HG03064 (cell line): Measurements from ENCODE around the gene SLC44A3.

Source experiments
- ATAC-seq: cut with Tn5 transposase; IDR thresholded peaks from one replicate; pipeline ENCODE4 v1.9.1; 2021; ENCODE audit warnings: low read depth; ENCODE audit not compliant: unreplicated experiment

The SLC44A3 gene

DNA sequence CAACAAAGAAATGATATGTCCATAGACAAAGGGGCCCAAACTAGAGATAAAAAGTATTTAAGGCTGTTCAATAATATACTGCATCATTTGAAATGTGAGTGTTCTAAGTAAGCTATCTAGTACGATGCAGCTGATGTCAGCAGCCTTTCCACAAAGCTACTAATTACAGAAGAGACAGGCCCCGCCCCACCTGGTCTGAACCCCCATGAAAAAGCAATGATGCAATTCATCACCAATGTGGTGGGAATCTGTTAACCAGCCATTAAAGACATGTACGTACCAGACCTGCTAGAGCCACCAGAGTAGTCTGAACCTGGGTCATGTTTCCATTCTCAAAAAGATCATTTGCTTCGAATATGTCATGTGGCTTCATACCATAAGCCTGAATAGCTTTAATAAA is 81.7 kb downstream of the SLC44A3 start:
- ATAC-seq = no peak

DNA sequence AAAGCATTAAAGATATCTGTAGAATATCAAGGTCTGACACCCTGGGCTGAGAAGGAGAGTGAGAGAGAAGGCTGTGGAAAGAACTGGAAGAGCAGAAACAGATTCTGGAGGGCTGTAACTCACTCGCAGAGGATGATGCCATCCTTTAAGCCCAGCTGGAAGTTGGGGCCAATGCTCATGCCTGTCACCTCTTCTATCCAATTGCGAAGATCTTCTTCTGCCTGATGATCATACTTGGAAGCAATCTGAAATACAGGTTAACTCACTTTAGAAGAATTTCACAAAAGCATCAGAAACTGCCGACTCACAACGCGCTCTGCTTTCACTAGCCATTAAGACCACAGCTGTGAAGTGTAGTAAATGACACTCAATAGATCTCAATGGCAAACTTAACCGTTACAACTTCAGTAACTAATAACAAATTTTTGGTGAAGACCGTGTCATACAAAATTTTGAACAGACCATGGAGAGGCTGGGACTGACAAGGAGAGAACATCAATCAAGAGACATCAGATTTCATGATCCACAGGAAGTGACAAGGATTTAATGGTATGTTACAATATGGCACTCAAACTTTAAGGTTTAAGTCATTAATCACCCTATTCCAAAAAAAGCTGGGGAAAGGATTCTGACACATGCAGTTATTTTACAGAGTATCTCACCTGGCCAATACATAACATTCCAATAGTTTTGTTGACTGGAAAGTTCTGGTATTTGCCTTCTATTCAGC is 83.3 kb downstream of the SLC44A3 start:
- no peak for ATAC-seq

DNA sequence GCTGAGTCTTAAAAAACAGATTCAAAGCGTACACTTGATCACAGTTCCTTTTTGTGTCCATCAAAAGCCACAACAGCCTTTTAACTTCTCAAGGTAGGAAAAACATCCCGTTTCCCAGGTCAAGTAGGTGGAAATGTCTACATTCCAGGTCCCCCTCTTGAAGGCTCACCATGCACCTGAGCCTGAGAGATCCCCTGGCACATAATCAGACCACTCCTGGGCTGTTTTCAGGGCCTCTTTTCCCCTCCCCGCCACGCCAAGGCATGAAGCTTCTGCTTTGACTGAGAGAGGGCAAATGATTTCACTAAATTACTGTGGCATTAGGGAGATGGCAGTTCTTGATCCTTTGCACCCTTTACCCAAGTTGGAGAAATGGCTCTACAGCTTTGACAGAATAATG is 85.0 kb downstream of the SLC44A3 start:
- ATAC-seq = no peak

DNA sequence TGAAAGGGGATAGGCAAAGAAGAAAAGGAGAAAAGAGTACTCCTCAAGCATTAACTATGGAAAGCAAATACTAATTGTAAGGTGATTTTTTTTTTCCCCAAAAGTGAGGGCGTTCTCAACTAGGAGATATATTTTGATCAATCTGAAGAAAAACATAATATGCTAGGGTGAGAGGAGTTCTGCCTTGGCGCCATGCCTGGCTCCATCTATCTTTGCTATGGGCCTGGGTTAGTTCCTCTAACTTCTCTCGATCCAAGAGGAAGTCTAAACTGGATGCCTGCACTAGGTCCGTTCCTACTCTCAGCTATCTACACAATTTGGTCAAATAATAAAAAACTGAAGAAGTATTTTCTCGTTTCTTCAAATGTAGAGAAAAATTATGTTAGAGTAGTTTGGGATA is 86.2 kb downstream of the SLC44A3 start:
- no peak for ATAC-seq

DNA sequence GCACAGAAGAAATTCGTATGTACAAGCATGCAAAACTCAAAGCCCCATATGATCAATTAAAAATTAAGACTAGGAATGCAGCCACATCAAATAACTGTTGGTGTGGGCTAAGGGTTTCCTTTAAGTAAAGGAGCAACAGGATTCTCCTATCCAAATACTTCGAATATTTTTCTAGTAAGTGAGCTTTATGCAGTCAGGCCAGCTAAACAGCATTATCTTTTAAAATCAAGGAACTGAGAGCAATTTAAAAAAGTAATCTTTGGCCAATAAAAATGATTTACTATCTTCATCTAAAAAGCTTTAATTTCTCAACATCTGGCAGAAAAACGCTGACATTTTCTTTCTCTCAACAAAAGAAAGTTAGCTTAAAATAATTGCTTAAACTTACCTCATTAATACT is 87.0 kb downstream of the SLC44A3 start:
- ATAC-seq = no peak

DNA sequence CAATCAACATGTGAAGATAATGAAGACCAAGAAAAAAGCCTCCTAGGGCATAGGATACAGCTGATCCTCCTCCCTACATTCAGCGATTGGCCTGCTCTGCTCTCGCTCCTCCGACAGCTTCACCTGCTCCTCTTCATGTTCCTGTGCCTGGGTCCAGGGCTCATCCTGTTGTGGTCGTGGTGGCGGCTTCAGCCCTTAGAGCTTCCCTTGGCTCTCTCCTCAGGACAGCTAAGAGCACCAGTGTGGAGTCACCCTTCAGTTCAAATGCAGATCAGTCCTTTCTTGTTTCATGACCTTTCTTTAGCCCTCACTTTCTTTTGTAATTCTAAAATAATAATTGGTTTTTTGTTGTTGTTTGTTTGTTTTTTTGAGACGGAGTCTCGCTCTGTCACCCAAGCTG is 88.0 kb downstream of the SLC44A3 start:
- ATAC-seq = no peak

- ATAC-seq = no peak
These were observed 88.8 kb downstream of the SLC44A3 start for GRCh38 chr1:94908965-94909364.

DNA sequence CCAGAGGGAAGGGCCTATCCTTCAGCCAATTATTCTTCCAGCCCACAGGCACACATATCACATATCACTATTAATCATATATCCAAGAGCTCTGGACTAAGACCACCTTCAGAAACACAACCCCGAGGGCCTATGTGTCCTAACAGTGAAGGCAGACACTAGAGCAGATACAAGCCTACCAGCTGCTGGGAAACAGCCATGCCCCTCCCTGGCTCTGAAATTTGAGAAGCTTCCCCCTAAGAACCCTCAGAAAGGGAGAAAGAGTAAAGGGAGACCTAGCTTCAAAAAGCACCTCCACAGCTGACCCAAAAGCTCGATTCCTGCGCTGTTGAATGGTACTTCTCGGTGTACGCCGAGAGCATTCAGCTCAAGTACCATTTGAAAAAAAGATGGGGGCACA is 89.3 kb downstream of the SLC44A3 start:
- no peak for ATAC-seq

- ATAC-seq = no peak
These were observed 92.4 kb downstream of the SLC44A3 start for GRCh38 chr1:94912263-94913184.

- no peak for ATAC-seq
These were observed 97.1 kb downstream of the SLC44A3 start for GRCh38 chr1:94917251-94917650.

DNA sequence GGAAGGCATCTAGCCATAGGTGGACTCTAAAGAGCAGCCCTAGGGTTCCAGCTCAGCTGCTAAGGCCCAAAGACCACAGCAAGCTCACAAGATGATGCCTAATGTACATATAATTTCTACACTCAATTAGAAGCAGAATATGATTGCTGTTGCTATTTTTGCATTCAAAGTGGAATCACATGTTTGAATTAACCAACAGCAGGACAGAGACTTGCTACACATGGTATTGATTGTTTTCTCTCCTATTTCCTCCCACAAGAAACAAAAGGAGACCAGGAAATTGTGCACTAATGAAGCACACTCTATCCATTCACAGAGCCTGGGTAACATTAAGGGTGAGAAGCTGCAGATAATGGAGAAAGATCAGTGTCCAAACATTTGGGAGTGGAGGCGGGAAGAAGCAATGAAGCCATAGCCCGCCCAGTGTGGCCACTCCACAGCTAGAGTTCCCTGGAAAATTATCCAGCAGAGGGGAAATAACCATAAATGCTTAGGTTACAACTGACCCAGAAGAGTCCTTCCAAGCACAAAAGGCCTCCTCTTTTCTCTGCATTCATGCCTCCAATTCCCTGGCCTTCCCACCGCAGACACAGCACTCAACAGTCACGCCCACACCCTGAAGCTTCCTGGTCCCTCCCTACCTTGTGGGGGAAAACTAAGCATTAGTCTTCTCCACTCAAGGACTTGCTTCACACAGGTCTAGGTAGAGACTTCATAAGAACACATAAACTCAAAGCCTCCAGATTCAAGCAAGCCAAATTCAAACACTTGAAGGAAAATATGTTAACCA is 99.3 kb downstream of the SLC44A3 start:
- ATAC-seq = no peak

DNA sequence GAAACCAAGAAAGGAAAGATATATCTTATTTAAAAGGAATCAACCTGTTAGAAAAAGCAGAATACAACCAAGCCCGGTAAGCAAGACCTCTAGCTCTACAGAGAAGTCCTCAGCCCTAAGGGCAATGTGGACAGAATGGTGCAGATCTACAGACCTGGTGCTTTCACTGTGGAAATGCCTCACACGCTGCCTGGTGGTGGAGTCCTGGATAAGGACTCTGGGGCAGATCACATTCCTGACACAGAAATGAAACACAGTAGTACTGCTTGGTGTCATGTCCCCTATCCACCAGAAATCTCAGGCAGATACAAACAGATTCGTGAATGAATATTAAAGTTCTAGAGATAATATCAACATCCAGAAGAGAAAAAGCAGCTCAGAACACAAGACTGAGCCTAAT is 99.9 kb downstream of the SLC44A3 start:
- ATAC-seq = no peak

DNA sequence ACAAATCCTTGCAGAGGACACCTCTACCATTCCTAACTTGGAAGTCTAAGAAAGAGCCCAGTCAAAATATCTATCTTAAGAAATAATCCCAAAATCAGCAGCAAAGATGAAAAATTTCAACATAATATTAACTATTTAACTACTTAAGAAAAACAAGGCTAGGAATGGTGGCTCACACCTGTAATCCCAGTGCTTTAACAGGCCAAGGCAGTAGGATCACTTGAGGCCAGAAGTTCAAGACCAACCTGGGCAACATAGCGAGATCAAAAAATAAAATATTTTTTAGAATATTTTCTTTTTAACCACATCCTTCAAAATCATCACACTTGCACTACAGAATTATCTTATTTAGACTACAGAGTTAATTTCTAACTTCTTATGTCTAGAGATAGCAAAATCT is 101.8 kb downstream of the SLC44A3 start:
- ATAC-seq = no peak

- ATAC-seq = no peak
These were observed 102.7 kb downstream of the SLC44A3 start for GRCh38 chr1:94922761-94923331.

- no peak for ATAC-seq
These were observed 104.8 kb downstream of the SLC44A3 start for GRCh38 chr1:94925004-94925403.

DNA sequence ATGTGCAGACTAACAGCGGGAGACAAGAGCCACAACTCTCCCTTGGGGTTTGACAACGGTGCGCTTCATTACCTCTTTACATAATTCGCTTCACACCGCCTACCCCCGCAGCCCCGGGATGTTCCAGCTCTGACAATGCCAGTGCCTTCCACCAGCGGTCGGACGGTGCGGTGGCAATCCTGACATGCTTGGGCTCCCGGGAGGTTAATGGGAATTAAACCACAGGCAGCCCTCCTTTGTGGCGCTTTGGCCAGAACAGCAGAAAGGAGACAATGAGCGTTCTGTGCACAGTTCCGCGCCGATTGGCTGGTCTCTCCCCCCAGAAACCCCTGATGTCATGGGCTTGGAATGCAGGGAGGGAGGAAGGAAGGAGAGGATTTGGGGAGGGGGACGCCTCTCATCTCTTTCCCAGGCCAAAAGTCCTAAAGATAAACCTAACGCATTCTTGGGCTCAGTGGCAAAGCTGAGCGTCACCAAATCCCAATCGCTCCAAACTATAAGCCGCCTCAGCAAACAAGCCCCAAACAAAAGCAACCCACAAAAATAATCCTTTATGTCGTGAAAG is 105.5 kb downstream of the SLC44A3 start:
- no peak for ATAC-seq

DNA sequence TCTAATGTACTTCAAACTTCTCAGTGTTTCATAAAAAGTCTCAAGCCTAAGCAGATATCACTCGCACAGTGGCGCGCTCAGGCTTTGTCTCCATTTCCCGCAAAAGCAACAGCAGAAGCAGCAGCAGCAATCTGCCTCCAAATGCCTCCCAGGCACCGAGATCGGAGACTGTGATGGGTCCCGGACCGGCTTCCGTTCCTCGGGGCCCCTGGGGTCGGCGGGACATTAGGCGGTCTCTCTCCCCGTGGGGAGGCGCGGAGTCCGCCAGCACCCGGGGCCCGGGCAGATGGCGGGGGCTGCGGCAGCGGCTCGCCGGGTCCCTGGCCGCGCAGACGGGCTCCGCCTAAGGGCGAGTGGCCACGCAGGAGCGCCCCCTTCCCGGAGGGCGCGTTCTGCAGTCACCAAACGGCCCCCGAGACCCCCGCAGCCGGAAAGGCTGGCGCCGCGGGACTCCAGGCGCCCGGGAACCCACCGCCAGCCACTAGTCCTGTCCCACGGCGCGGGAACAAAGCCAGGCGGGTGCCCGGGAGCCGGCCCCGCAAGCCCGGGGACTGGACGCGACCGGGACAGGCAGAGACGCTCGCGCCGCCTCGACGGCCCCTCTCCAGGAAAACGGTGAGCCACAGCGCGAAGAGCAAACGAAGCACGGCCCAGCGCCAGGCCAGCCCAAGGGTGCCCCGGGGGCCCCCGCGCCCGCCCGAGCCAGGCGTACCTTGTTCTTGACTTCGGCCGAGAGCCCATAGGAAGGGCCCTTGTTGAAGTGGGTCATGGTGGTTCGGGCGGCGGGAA is 106.2 kb downstream of the SLC44A3 start:
- peak; percentile 20 for ATAC-seq

- ATAC-seq = peak; percentile 71
These were observed 106.8 kb downstream of the SLC44A3 start, which contains the start of gene CNN3 for GRCh38 chr1:94926915-94927404. Gene CNN3, minus strand, starts transcription at chr1:94927110. Its CDS starts 216 bp downstream, at chr1:94926894.

DNA sequence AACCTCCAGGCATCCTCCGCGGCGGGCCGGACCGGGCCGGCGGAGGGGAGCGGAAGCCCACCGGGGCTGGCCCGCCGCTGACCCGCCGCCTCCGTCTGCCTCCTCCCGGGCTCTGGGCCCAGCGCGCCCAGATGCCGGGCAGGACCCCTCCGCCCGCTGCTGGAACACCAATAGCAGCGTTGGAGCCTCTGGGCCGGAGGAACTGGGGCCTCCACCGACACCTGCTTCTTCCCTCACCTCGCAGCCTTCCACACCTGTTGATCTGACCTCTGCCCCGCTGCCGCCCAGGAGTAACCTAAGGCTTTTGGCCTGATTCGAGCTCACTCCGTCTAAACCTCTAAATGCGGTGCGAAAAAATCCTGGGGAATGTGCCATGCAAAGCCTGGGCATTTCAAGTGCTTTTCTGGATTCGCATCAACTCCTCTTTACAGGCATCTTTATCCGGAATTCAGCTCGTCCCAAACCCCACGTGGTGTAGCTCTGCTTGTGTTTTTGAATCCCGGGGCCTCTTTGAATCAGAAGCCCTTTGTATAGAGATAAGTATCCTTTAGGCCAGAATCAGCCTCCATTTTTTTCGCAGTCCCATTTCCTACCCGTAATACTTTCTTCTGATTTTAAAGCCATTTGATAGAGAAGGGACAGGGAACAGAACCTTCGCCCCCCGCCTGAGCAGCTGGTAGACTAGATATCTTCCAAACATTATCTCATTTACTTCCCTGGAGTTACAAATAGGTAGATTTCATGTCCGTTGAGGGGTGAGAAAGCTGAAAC is 107.4 kb downstream of the SLC44A3 start:
- ATAC-seq = no peak
